ENCODE measurements around the gene OSBPL10.

Gene OSBPL10

GRCh38 chr3:31645256-31645655 lies 335.8 kb downstream of the OSBPL10 start:
- no peak for DNase-seq

- DNase-seq, result no peak
Observed at GRCh38 chr3:31639828-31640227, 341.2 kb downstream of the OSBPL10 start.

GRCh38 chr3:31636694-31637442 lies 344.2 kb downstream of the OSBPL10 start:
- DNase-seq, result no peak

DNA sequence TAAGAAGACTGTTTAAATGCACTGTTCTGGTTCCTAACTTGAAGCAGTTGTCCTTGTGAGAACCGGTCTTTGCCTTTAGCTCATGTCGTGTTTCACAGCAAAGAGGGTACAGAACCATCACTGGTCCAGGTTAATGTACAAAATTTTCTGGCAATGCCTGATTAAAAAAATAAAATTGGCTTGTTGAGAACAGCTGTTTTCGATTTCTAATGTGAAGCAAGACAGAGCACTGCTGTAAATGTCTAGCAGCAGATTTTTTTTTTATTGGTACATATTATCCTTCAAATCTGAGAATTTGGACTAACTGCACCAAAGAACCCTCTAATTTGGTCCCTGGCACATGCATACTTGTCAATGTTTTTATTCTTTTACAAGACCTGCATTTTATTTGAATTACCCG lies 345.0 kb downstream of the OSBPL10 start:
- DNase-seq, result no peak

DNA sequence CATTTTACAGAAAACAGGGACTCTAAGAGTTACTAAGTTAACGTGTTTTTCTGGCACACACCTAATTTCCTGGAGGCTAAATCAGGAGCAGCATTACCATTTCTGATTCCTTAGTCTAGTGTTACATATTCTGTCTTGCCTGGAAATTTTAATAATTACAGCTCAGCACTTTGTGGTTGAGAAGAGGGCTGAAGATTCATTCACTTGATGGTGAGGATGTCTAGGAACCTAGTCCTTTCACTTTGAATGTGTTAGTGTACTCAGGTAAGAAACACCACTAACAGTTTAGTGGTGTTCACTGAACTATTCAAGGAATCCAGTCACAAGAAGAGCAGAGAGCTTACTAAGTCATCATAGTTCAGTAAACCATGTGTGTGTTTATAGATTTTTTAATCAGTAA lies 345.5 kb downstream of the OSBPL10 start:
- DNase-seq, result no peak

DNA sequence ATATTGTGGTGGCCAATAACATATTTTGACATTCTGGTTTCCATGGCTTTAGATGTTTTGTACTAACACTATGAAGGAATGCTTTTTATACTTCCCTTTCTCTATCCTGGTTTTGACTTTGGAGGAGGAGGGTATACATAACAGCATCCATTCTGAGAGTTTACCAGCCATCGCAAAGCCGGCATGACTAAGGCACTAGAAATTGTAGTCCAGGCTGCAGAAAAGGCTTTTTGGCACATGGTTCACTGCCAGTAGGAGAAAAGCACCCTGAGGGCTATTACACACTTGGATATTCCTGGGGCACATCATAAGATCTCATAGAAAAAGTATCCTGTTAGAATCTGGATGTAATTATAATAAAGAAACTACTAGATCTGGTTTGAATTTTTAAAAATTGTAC lies 346.6 kb downstream of the OSBPL10 start:
- DNase-seq, result no peak

DNA sequence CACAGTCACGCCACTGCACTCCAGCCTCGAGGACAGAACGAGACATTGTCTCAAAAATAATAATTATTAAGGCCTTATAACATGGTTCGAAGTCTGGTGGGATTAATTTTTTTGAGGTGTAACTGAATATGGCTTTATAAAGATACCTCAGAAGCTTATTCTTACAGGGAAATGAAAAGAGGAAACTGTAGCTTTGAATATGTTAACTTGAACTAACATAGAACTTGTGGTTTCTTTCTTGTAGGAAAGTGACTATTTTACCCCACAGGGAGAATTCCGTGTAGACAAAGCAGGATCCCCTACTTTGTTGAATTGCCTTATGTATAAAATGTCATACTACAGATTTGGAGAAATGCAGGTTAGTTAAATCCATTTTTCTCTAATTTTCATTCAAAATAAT lies 352.0 kb downstream of the OSBPL10 start:
- DNase-seq, result no peak

DNA sequence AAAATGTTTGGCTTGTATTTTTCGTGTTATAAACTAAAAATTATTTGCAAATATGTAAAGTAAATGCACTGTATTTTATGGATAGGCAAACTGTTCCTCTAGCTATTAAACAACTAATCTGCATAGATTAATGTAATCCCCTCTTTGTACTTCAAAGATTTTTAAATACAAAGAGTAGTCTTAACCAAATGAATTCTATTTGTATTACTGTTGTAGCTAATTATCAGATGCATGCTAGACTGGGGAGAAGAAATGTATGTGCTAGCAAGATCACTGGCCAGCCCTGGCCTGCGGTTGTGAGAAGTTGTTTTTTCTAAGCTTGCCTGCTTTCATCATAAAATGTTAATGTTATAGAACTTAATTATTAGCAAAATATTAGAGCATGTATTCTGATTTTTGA lies 355.7 kb downstream of the OSBPL10 start:
- no peak for DNase-seq

GRCh38 chr3:31624083-31624709 lies 356.9 kb downstream of the OSBPL10 start:
- no peak for DNase-seq

- DNase-seq, result no peak
Observed at GRCh38 chr3:31622636-31623288, 358.3 kb downstream of the OSBPL10 start.

- DNase-seq, result no peak
Observed at GRCh38 chr3:31621314-31621713, 359.7 kb downstream of the OSBPL10 start.

- DNase-seq, result no peak
Observed at GRCh38 chr3:31620656-31621055, 360.4 kb downstream of the OSBPL10 start.

GRCh38 chr3:31616711-31617110 lies 364.4 kb downstream of the OSBPL10 start:
- DNase-seq, result no peak

DNA sequence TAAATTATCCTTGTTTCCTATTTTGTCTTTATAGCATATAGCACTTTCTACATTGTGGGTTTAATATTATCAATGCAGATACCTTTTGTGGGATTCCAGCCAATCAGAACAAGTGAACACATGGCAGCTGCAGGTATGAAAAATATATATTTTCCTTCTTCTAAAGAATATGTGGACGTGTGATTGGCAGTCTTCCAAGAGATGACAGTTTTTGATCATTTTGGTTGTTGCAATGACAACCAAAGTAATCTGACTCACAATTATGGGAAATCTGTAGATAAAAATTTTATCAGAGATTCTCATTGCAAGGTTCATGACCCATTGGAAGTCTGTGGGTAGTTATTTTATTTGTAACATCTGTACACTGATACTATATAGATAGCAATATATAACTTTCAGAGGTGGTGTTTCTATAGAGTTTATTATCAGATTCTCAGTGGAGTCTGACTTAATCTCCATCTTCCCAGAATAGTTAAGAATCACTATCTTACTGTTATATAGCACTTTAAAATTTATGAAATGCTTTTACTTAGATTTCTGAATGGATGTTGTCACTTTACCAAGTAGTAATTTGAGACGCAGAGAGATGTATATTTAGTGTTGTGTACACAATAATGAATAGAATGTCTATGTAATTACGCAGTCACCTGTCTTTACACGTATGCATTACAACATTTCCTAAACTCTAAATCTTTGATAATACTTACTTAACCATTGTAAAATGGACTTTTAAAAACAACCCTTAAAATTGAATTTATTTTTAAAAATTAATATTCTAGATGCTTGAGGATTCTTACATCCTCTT lies 365.8 kb downstream of the OSBPL10 start:
- no peak for DNase-seq

DNA sequence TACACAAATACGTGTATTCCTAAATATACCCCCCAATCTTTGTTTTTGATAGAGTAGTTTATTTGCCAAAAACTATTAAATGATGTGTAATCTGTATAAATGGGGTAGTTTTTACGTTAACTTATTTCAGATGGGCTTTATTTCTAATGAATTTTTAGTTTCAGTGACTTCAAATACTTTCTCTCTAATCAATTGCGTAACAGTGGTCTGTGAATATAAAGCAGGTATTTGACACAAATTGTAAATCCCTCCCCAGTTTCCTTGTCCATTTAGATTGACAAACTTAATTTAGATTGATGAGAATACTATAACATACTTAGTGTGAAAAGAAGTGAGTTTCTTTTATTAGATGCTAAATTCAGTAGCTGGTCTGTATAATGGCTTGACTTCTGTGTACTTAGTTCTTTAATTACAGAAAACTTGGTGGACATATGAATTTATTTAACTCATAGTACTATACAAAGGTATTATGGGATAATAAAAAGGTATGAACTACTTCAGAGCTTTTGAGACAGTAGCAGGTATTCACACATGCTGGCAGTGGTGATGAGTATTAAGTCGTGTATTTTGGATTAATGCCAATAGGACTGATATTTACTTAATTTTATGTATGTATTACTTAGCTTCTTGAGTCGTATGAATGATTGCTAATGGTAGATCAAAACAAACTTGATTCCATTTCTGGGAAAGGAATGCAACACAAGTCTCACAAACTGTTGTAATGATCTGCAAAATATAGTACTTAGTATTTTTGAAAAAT lies 366.7 kb downstream of the OSBPL10 start:
- DNase-seq, result no peak

DNA sequence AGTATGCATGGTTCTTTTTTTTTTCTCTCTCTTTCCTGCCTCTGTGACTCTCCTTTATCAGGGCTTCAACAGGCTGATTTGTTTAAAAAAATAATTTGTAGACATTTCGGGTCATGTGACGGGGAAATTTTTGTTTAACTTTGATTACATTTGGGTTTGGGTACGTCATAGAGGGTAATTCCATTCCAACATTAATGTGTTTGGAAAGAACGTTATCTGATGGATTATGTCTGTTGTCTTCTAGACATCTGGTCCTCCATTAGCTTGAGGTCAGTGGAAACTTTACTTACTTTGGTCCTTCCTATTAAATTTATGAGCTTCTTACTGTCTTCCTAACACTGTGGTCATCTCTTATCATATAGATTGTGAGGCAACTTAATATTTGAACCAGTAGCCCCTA lies 367.4 kb downstream of the OSBPL10 start:
- no peak for DNase-seq

- DNase-seq, result no peak
Observed at GRCh38 chr3:31613177-31613576, 367.9 kb downstream of the OSBPL10 start.

Data from stimulated activated CD4-positive, alpha-beta T cell treated with anti-CD3 and anti-CD28 coated beads, Interleukin-4, amount 100 ng/mL, for 24 hours (primary cell).